Astrocyte of the cerebellum (primary cell): ENCODE measurements around the gene SOCS2.
"Not testable (repeated sequence)": the region's sequence is repeated elsewhere in the genome, so short reads cannot be mapped to it uniquely, and the experiment has no call there.

Source experiments
- DNase-seq: peaks from one replicate; pipeline ENCODE4 v3.0.0-alpha.2; 2011; ENCODE audit warnings: low read depth
- H3K4me3 ChIP-seq: 2 replicates; pipeline ENCODE4 v1.5.1; 2011; ENCODE audit warnings: mild to moderate bottlenecking, low read depth, low read length, moderate library complexity
- in situ Hi-C: cut with HindIII; loops from 2 replicates; pipeline ENCODE4 v1.10.0; 2017; ENCODE audit warnings: low sequenced_read_pairs
- TF ChIP-seq, protein P1 (sequence below): IDR thresholded peaks from 2 replicates; pipeline ENCODE4 v1.5.1; 2012; ENCODE audit warnings: low read length, low read depth, moderate library complexity, mild to moderate bottlenecking; ENCODE audit errors: missing control alignments

The SOCS2 gene

GRCh38 chr12:93614917-93615596, 42.6 kb downstream of the SOCS2 start:
- TF ChIP-seq, protein P1, sequence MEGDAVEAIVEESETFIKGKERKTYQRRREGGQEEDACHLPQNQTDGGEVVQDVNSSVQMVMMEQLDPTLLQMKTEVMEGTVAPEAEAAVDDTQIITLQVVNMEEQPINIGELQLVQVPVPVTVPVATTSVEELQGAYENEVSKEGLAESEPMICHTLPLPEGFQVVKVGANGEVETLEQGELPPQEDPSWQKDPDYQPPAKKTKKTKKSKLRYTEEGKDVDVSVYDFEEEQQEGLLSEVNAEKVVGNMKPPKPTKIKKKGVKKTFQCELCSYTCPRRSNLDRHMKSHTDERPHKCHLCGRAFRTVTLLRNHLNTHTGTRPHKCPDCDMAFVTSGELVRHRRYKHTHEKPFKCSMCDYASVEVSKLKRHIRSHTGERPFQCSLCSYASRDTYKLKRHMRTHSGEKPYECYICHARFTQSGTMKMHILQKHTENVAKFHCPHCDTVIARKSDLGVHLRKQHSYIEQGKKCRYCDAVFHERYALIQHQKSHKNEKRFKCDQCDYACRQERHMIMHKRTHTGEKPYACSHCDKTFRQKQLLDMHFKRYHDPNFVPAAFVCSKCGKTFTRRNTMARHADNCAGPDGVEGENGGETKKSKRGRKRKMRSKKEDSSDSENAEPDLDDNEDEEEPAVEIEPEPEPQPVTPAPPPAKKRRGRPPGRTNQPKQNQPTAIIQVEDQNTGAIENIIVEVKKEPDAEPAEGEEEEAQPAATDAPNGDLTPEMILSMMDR, result no peak
- peak; percentile 42 for DNase-seq
- in situ Hi-C loops, result no loop called here
- no peak overlapping the region for H3K4me3 ChIP-seq

GRCh38 chr12:93616584-93617101, 44.2 kb downstream of the SOCS2 start:
- TF ChIP-seq, protein P1, result no peak
- in situ Hi-C loops, result no loop called here
- DNase-seq, result peak; percentile 70
- no peak overlapping the region for H3K4me3 ChIP-seq

- in situ Hi-C loops, result no loop called here
- no peak for DNase-seq
- H3K4me3 ChIP-seq, result no peak overlapping the region
- TF ChIP-seq, protein P1, result no peak
These were observed 46.5 kb downstream of the SOCS2 start for GRCh38 chr12:93618891-93619410.

DNA sequence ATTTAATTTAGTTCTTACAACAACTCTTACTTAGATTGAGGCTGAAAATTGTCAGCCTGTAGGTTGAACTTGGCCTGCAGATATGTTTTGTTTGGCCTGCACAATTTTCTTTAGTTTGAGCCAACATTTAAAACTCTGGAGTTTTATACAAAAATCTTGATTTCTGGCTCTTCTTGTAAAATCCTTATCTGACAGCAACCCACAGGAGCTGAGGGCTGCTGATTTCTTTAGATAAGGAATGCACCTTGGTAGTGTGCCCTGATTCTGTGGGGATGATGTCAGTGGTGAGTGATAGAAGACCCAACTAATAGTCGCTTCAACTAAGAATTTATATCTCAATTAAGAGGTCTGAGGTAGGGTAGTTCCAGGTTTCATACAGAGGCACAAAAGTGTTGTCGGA, 49.5 kb downstream of the SOCS2 start:
- H3K4me3 ChIP-seq, result no peak overlapping the region
- in situ Hi-C loops, result no loop called here
- DNase-seq, result peak; percentile 49
- TF ChIP-seq, protein P1, result no peak

GRCh38 chr12:93622485-93622884, 50.0 kb downstream of the SOCS2 start:
- peak; percentile 49 for DNase-seq
- no peak overlapping the region for H3K4me3 ChIP-seq
- TF ChIP-seq, protein P1, result no peak
- in situ Hi-C loops, result no loop called here

DNA sequence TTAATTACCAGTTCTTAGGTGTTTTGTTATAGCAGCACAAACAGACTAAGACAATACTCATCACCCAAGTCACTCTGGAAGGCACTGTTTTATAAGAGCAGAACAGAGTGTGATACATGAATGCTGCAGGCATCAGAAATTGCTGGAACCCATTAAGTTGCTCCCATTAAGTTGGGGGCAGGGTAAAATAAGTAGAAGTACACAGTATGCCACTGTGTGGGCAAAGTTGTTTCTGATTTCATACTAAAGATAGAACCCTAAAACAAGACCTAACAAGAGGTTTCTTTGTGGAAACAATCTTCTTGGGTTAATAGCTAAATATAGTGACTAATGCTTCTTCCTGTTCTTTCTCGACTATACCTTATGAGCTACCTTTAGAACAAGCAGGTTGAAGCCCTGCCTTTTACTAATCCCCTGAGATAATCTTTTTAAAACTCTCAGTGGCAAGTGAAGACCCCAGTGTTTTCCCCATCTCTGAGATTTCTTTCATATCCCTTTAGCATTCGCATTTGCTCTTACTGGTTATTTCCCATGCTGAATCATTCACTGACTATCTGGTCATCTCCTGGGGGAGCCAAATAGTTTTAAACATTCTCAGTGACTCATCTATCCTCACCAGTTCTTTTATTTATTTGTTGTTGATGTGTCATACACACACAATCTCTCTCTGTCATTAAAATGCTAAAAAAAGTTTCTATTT, 52.3 kb downstream of the SOCS2 start:
- in situ Hi-C loops, result no loop called here
- DNase-seq, result peak; percentile 86
- TF ChIP-seq, protein P1, result no peak
- no peak overlapping the region for H3K4me3 ChIP-seq

GRCh38 chr12:93625295-93625645, 52.8 kb downstream of the SOCS2 start:
- in situ Hi-C loops, DNase-seq: not testable (repeated sequence)

More at GRCh38 chr12:93625295-93625645, 52.8 kb downstream of the SOCS2 start:
- H3K4me3 ChIP-seq, result not testable (repeated sequence)
